Common myeloid progenitor, CD34-positive (primary cell): ENCODE data around the gene LRRC57.
A peak's percentile ranks its signal among the peaks of the same experiment; 100 is the strongest.

Experiments used
- CTCF ChIA-PET: fragments of 350-600 bp; sonication (Branson Sonifier 250); formaldehyde crosslinking; loops from one replicate; lab custom pipeline; 2021; ENCODE audit warnings: antibody characterized with exemption; lab: Charles Lee
- POLR2A ChIA-PET: fragments of 350-600 bp; sonication (Branson Sonifier 250); formaldehyde crosslinking; loops from one replicate; lab custom pipeline; 2021; ENCODE audit warnings: antibody characterized with exemption; lab: Charles Lee
- DNase-seq, 3 donors: peaks; one replicate each; pipeline versions ENCODE4 v3.0.0 to v3.0.0-alpha.2; 2013
- H3K27ac ChIP-seq, 2 experiments: 1 replicate in 1 of 2; 2 replicates in 1 of 2; pipeline ENCODE4 v1.7.0; 2013; ENCODE audit warnings: inconsistent platforms in 2 of 2, low read length in 2 of 2, mild to moderate bottlenecking in 2 of 2, low read depth in 1 of 2, moderate library complexity in 1 of 2; ENCODE audit not compliant: severe bottlenecking in 2 of 2, insufficient read depth in 1 of 2, poor library complexity in 1 of 2
- H3K27me3 ChIP-seq, 5 experiments: replicated peaks in 2 of 5; 1 replicate in 3 of 5; 2 replicates in 2 of 5; pipeline versions ENCODE4 v1.6.1 to v1.7.0; 2013; ENCODE audit warnings: low read length in 4 of 5, mild to moderate bottlenecking in 2 of 5, moderate library complexity in 2 of 5, inconsistent platforms in 1 of 5; ENCODE audit not compliant: insufficient read depth in 5 of 5, control insufficient read depth in 4 of 5
- H3K36me3 ChIP-seq, 4 experiments: 1 replicate in 2 of 4; 2 replicates in 2 of 4; pipeline versions ENCODE4 v1.6.1 to v1.7.0; 2013; ENCODE audit warnings: low read length in 3 of 4, control low read depth in 1 of 4, mild to moderate bottlenecking in 1 of 4; ENCODE audit not compliant: control insufficient read depth in 4 of 4, insufficient read depth in 4 of 4
- H3K4me1 ChIP-seq, 4 experiments: 1 replicate in 3 of 4; 2 replicates in 1 of 4; pipeline versions ENCODE4 v1.6.1 to v1.7.1; 2013; ENCODE audit warnings: low read length in 3 of 4, mild to moderate bottlenecking in 3 of 4, control low read depth in 1 of 4, inconsistent platforms in 1 of 4, moderate library complexity in 1 of 4; ENCODE audit not compliant: control insufficient read depth in 4 of 4, insufficient read depth in 4 of 4; ENCODE audit errors: control extremely low read depth in 1 of 4
- H3K4me3 ChIP-seq, 7 experiments: 1 replicate in 4 of 7; 2 replicates in 3 of 7; pipeline versions ENCODE4 v1.5.1 to v1.7.0; 2013; ENCODE audit warnings: mild to moderate bottlenecking in 7 of 7, low read length in 6 of 7, moderate library complexity in 6 of 7, inconsistent platforms in 2 of 7, low read depth in 2 of 7, control low read depth in 1 of 7; ENCODE audit not compliant: insufficient read depth in 4 of 7, control insufficient read depth in 1 of 7; ENCODE audit errors: extremely low read depth in 1 of 7
- H3K9me3 ChIP-seq, 5 experiments: 1 replicate in 4 of 5; 2 replicates in 1 of 5; pipeline versions ENCODE4 v1.6.1 to v1.7.1; 2013; ENCODE audit warnings: low read length in 4 of 5, mild to moderate bottlenecking in 2 of 5, inconsistent platforms in 1 of 5, low read depth in 1 of 5, moderate library complexity in 1 of 5; ENCODE audit not compliant: control insufficient read depth in 4 of 5, insufficient read depth in 2 of 5; ENCODE audit errors: control extremely low read depth in 1 of 5
- WGBS: methylation state at CpG from one replicate; pipeline ENCODE4 v1.1.5; 2013; ENCODE audit not compliant: insufficient coverage; 5-methylcytosine and 5-hydroxymethylcytosine counted together

The LRRC57 gene

GRCh38 chr15:42590619-42591237 is 42.1 kb upstream of the LRRC57 start:
- 100% methylated on average over 3 of the region's 5 CpGs for WGBS

GRCh38 chr15:42584031-42584765 is 35.6 kb upstream of the LRRC57 start:
- Histone ChIP-seq H3K36me3 (peaks cover 3 to 14% (median 6%) of the 10 kb centered on the region in 4 experiments), H3K4me1 (peaks cover 19 to 60% (median 48%) of the 10 kb centered on the region in 4 experiments), H3K27ac (peak overlapping the region in 1 of 2 experiments; percentile 56), H3K4me3 (peak overlapping the region in 2 of 7 experiments; percentile 18 to 52), H3K9me3 (no peaks in the 10 kb centered on the region), H3K27me3 (no peaks in the 10 kb centered on the region)
- ChIA-PET CTCF (interaction anchor here (1.3 to 8.1 kb wide), 8 partner anchors 8 to 65 kb away, joined by 3 to 46 read pairs (median 5); partner anchors contain the start of gene STARD9), POLR2A (interaction anchor here (0.6 to 2.1 kb wide), 4 partner anchors 9 to 1040 kb away, joined by 3 to 8 read pairs (median 4); partner anchors contain the start of genes RPAP1 and STARD9)
- peak in 2 of 3 donors; percentile 21 to 50 for DNase-seq
- WGBS: 33% methylated on average over 1 of the region's 4 CpGs

More at GRCh38 chr15:42590619-42591237, 42.1 kb upstream of the LRRC57 start:
- POLR2A ChIA-PET: interaction anchor here (0.5 to 1.0 kb wide), 2 partner anchors 17 to 380 kb away, joined by 3 to 6 read pairs; no protein-coding TSS in a partner anchor
- DNase-seq: no peak
- H3K27me3 ChIP-seq: no peaks in the 10 kb centered on the region
- no peak overlapping the region for H3K27ac ChIP-seq
- H3K9me3 ChIP-seq: no peaks in the 10 kb centered on the region
- no peak overlapping the region for H3K4me3 ChIP-seq
- peaks cover 11 to 24% (median 15%) of the 10 kb centered on the region in 4 experiments for H3K4me1 ChIP-seq
- CTCF ChIA-PET: interaction anchor here (0.6 to 3.8 kb wide), 8 partner anchors 9 to 61 kb away, joined by 3 to 27 read pairs (median 3); partner anchors contain the start of gene STARD9
- H3K36me3 ChIP-seq: peaks cover 3 to 29% (median 15%) of the 10 kb centered on the region in 4 experiments

GRCh38 chr15:42582569-42583375 is 34.2 kb upstream of the LRRC57 start:
- Histone ChIP-seq H3K4me1 (peaks cover 19 to 62% (median 47%) of the 10 kb centered on the region in 4 experiments), H3K27ac (no peak overlapping the region), H3K4me3 (peak overlapping the region in 1 of 7 experiments; percentile 18), H3K27me3 (no peaks in the 10 kb centered on the region), H3K9me3 (no peaks in the 10 kb centered on the region), H3K36me3 (peaks cover 3 to 13% (median 6%) of the 10 kb centered on the region in 4 experiments)
- WGBS: 88% methylated on average over 6 of the region's 8 CpGs
- no peak for DNase-seq
- ChIA-PET POLR2A (interaction anchor here (1.3 to 2.1 kb wide), 3 partner anchors 21 to 25 kb away, joined by 5 to 8 read pairs (median 5); no protein-coding TSS in a partner anchor), CTCF (interaction anchor here (0.7 to 8.1 kb wide), 12 partner anchors 8 to 75 kb away, joined by 3 to 46 read pairs (median 4); no protein-coding TSS in a partner anchor)

GRCh38 chr15:42581272-42581730 is 32.7 kb upstream of the LRRC57 start:
- Histone ChIP-seq H3K27me3 (no peaks in the 10 kb centered on the region), H3K4me1 (peaks cover 25 to 76% (median 61%) of the 10 kb centered on the region in 4 experiments), H3K36me3 (peaks cover 2 to 10% (median 5%) of the 10 kb centered on the region in 4 experiments), H3K9me3 (no peaks in the 10 kb centered on the region), H3K4me3 (peak overlapping the region; percentile 56 to 86 (median 68)), H3K27ac (peak overlapping the region in 1 of 2 experiments; percentile 20)
- ChIA-PET POLR2A (interaction anchor here (0.6 to 1.8 kb wide), 6 partner anchors 10 to 50 kb away, joined by 3 to 8 read pairs (median 6); no protein-coding TSS in a partner anchor), CTCF (interaction anchor here (0.7 to 8.1 kb wide), 5 partner anchors 9 to 41 kb away, joined by 3 to 46 read pairs (median 4); no protein-coding TSS in a partner anchor)
- peak; percentile 79 to 92 (median 88) for DNase-seq
- 2% methylated on average over 17 of the region's 37 CpGs for whole genome bisulfite sequencing

GRCh38 chr15:42578984-42579537 is 30.5 kb upstream of the LRRC57 start:
- WGBS: 100% methylated on average over 1 of the region's 2 CpGs
- no peaks in the 10 kb centered on the region for H3K36me3 ChIP-seq
- H3K27me3 ChIP-seq: no peaks in the 10 kb centered on the region
- no peak for DNase-seq
- peaks cover 25 to 85% (median 69%) of the 10 kb centered on the region in 4 experiments for H3K4me1 ChIP-seq
- ChIA-PET CTCF (interaction anchor here (0.7 to 8.1 kb wide), 2 partner anchors 12 to 27 kb away, joined by 3 to 46 read pairs; no protein-coding TSS in a partner anchor), POLR2A (no interaction called here)
- H3K9me3 ChIP-seq: no peaks in the 10 kb centered on the region
- H3K27ac ChIP-seq: no peak overlapping the region
- H3K4me3 ChIP-seq: no peak overlapping the region
